ENCODE results near the gene DDAH1. TPM values are rescaled to one million over a fixed set of nuclear protein-coding genes. Genes with fewer than 3 reads are reported as not detected.

Gene DDAH1
- polyA plus RNA-seq, 1 donor = 115 TPM

- DNase-seq = no peak
- Histone ChIP-seq H3K4me1 (ENCODE audit: control insufficient read depth, insufficient read depth, low read length) (peaks cover 16% of the 10 kb centered on the region), H3K27me3 (ENCODE audit: control insufficient read depth, insufficient read depth, low read length) (no peaks in the 10 kb centered on the region), H3K9me3 (ENCODE audit: control insufficient read depth, low read depth, low read length) (no peaks in the 10 kb centered on the region), H3K36me3 (ENCODE audit: control insufficient read depth, insufficient read depth, low read length) (no peaks in the 10 kb centered on the region), H3K27ac (ENCODE audit: low read length) (no peak overlapping the region), H3K4me3 (ENCODE audit: low read length) (no peak overlapping the region)
- WGBS (ENCODE audit: insufficient coverage, low lambda C conversion rate) = 68% methylated on average over 2 of the region's 3 CpGs
Measured at GRCh38 chr1:85295006-85295431, 169.9 kb downstream of the DDAH1 start.

GRCh38 chr1:85290826-85291225 lies 174.1 kb downstream of the DDAH1 start:
- WGBS (ENCODE audit: insufficient coverage, low lambda C conversion rate) = no CpG with 5 or more reads among the region's 2 CpGs
- no peaks in the 10 kb centered on the region for H3K36me3 ChIP-seq (ENCODE audit: control insufficient read depth, insufficient read depth, low read length)
- no peak for DNase-seq
- H3K9me3 ChIP-seq (ENCODE audit: control insufficient read depth, low read depth, low read length) = no peaks in the 10 kb centered on the region
- H3K4me1 ChIP-seq (ENCODE audit: control insufficient read depth, insufficient read depth, low read length) = no peaks in the 10 kb centered on the region
- no peaks in the 10 kb centered on the region for H3K27me3 ChIP-seq (ENCODE audit: control insufficient read depth, insufficient read depth, low read length)
- no peak overlapping the region for H3K27ac ChIP-seq (ENCODE audit: low read length)
- H3K4me3 ChIP-seq (ENCODE audit: low read length) = no peak overlapping the region

DNA sequence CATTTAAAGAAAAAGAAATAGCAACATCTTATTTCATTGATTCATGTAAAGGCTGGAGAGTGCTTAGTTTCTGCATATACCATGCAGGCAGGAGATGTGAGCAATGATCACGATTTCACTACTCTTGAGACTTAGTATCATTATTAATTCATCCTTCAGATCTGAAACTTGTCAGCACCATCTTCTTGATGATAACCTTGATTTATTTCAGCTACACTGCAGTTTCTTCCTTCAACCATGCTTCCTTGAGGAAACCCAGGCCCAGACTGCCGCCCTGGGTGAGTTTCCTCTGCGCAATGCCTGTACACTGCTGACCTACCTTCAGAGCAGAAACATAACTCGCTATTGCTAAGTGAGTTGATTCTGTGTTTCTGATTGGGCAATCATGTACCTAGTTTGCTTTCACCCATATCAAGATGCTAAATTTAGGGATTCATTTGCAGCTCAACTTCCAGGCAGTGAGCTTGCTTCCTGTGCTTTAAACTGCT lies 175.1 kb downstream of the DDAH1 start:
- no peaks in the 10 kb centered on the region for H3K36me3 ChIP-seq (ENCODE audit: control insufficient read depth, insufficient read depth, low read length)

GRCh38 chr1:85289207-85289847 lies 175.6 kb downstream of the DDAH1 start:
- Histone ChIP-seq H3K36me3 (ENCODE audit: control insufficient read depth, insufficient read depth, low read length) (no peaks in the 10 kb centered on the region), H3K4me1 (ENCODE audit: control insufficient read depth, insufficient read depth, low read length) (no peaks in the 10 kb centered on the region), H3K4me3 (ENCODE audit: low read length) (no peak overlapping the region), H3K27ac (ENCODE audit: low read length) (no peak overlapping the region), H3K9me3 (ENCODE audit: control insufficient read depth, low read depth, low read length) (no peaks in the 10 kb centered on the region), H3K27me3 (ENCODE audit: control insufficient read depth, insufficient read depth, low read length) (no peaks in the 10 kb centered on the region)
- DNase-seq = no peak
- 100% methylated on average over 1 of the region's 9 CpGs for WGBS (ENCODE audit: insufficient coverage, low lambda C conversion rate)

More for the DNA sequence above, 175.1 kb downstream of the DDAH1 start:
- 67% methylated on average over 1 of the region's 4 CpGs for WGBS (ENCODE audit: insufficient coverage, low lambda C conversion rate)
- no peak overlapping the region for H3K4me3 ChIP-seq (ENCODE audit: low read length)
- no peaks in the 10 kb centered on the region for H3K4me1 ChIP-seq (ENCODE audit: control insufficient read depth, insufficient read depth, low read length)
- H3K27ac ChIP-seq (ENCODE audit: low read length) = no peak overlapping the region
- no peak for DNase-seq
- no peaks in the 10 kb centered on the region for H3K27me3 ChIP-seq (ENCODE audit: control insufficient read depth, insufficient read depth, low read length)
- H3K9me3 ChIP-seq (ENCODE audit: control insufficient read depth, low read depth, low read length) = no peaks in the 10 kb centered on the region

DNA sequence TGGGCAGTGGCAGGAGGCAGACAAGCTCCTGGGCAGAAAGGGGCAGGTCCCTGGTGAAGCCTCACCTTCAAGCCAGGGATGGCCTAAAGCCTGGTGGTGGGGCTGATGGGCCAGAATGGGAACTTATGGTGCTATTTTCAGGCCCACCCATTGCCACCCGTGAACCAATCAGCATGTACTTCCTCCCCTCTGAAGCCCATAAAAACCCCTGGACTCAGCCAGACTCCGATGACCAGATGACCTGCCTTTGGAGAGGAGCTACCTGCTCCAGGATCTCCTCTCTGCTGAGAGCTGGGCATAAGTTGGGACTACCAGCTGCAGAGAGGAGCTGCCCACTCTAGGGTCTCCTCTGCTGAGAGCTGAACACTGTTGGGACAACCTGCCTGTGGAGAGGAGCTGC lies 180.8 kb downstream of the DDAH1 start:
- Histone ChIP-seq H3K27me3 (ENCODE audit: control insufficient read depth, insufficient read depth, low read length) (no peaks in the 10 kb centered on the region), H3K27ac (ENCODE audit: low read length) (no peak overlapping the region), H3K36me3 (ENCODE audit: control insufficient read depth, insufficient read depth, low read length) (no peaks in the 10 kb centered on the region), H3K4me1 (ENCODE audit: control insufficient read depth, insufficient read depth, low read length) (peaks cover 1% of the 10 kb centered on the region), H3K9me3 (ENCODE audit: control insufficient read depth, low read depth, low read length) (no peaks in the 10 kb centered on the region), H3K4me3 (ENCODE audit: low read length) (no peak overlapping the region)
- DNase-seq = no peak
- WGBS (ENCODE audit: insufficient coverage, low lambda C conversion rate) = no CpG with 5 or more reads among the region's 2 CpGs

DNA sequence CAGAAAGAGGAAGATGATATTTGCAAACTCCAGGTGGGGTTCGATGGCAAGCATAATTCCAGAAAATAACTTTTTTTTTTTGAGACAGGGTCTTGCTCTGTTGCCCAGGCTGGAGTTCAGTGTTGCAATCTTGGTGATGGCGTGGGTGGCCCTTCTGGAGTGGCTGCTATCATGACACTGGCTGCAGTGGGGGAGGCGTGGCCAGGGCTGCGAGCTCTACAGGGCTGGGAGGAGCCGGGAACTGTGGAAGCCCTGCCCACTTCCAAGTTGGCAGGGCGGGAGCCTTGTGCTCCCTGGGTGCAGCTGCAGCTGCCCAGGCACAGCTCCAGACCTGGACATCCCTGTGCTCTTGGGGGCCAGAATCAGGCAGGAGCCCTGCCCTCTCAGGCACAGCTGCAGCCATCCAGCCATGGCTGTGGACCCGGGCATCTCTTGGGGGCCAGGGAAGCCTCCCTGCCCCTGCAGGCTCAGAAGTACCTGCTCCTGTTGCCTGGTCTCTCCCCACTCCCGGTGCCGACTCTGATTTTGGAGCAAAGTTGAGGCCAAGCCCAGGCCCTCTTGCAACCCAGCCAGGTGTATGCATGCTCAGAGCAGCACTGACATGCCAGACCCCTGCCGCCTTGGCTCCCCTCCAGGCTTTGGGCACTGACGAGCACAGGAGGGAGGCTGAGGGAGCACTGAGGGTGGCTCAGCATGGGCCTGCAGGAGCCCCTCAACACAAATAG lies 181.3 kb downstream of the DDAH1 start:
- WGBS (ENCODE audit: insufficient coverage, low lambda C conversion rate) = no CpG with 5 or more reads among the region's 11 CpGs
- peak in 1 of 2 donors; percentile 29 for DNase-seq
- peaks cover 4% of the 10 kb centered on the region for H3K4me1 ChIP-seq (ENCODE audit: control insufficient read depth, insufficient read depth, low read length)
- H3K36me3 ChIP-seq (ENCODE audit: control insufficient read depth, insufficient read depth, low read length) = no peaks in the 10 kb centered on the region
- no peak overlapping the region for H3K4me3 ChIP-seq (ENCODE audit: low read length)
- no peak overlapping the region for H3K27ac ChIP-seq (ENCODE audit: low read length)
- no peaks in the 10 kb centered on the region for H3K9me3 ChIP-seq (ENCODE audit: control insufficient read depth, low read depth, low read length)
- no peaks in the 10 kb centered on the region for H3K27me3 ChIP-seq (ENCODE audit: control insufficient read depth, insufficient read depth, low read length)

GRCh38 chr1:85282424-85282823 lies 182.5 kb downstream of the DDAH1 start:
- no peak for DNase-seq
- H3K4me3 ChIP-seq (ENCODE audit: low read length) = no peak overlapping the region
- no peak overlapping the region for H3K27ac ChIP-seq (ENCODE audit: low read length)
- no CpG with 5 or more reads among the region's 1 CpG for WGBS (ENCODE audit: insufficient coverage, low lambda C conversion rate)
- peaks cover 4% of the 10 kb centered on the region for H3K4me1 ChIP-seq (ENCODE audit: control insufficient read depth, insufficient read depth, low read length)
- no peaks in the 10 kb centered on the region for H3K27me3 ChIP-seq (ENCODE audit: control insufficient read depth, insufficient read depth, low read length)
- H3K36me3 ChIP-seq (ENCODE audit: control insufficient read depth, insufficient read depth, low read length) = no peaks in the 10 kb centered on the region
- no peaks in the 10 kb centered on the region for H3K9me3 ChIP-seq (ENCODE audit: control insufficient read depth, low read depth, low read length)

- no peak for DNase-seq
- Histone ChIP-seq H3K27ac (ENCODE audit: low read length) (no peak overlapping the region), H3K27me3 (ENCODE audit: control insufficient read depth, insufficient read depth, low read length) (no peaks in the 10 kb centered on the region), H3K4me1 (ENCODE audit: control insufficient read depth, insufficient read depth, low read length) (peaks cover 4% of the 10 kb centered on the region), H3K9me3 (ENCODE audit: control insufficient read depth, low read depth, low read length) (no peaks in the 10 kb centered on the region), H3K36me3 (ENCODE audit: control insufficient read depth, insufficient read depth, low read length) (no peaks in the 10 kb centered on the region), H3K4me3 (ENCODE audit: low read length) (no peak overlapping the region)
- WGBS (ENCODE audit: insufficient coverage, low lambda C conversion rate) = no CpG with 5 or more reads among the region's 4 CpGs
Measured at GRCh38 chr1:85280636-85281035, 184.3 kb downstream of the DDAH1 start.

DNA sequence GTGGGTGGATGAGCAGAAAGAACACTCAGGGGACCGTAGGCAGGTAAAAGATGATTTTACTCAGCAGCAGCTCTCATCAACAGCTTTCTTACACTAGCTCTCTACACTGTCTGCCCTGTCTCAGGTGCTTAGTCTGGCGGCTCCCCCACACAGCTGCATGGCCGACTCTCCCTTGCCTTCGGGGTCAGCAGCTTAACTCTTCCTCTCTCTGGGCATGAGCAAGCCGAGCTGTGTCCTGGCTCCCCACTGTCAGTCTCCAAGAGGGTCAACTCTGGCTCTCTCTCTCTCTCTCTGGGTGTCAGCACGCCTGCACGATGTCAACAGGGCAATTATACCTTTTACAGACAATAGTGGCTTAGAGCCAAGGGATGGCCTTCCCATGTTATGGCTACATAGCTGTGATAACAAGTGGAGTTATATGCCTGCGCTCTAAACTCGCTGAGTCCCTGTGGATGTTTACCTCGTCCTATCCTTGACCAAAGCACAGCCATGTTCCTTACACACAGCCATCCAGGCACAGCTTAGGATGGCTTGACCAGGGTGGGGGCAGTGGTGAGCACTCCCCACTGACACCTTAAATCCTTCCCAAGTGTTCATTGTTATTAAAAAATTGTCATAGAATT lies 185.4 kb downstream of the DDAH1 start:
- no CpG with 5 or more reads among the region's 10 CpGs for WGBS (ENCODE audit: insufficient coverage, low lambda C conversion rate)
- Histone ChIP-seq H3K9me3 (ENCODE audit: control insufficient read depth, low read depth, low read length) (no peaks in the 10 kb centered on the region), H3K36me3 (ENCODE audit: control insufficient read depth, insufficient read depth, low read length) (no peaks in the 10 kb centered on the region), H3K27ac (ENCODE audit: low read length) (peak overlapping the region; percentile 45), H3K4me3 (ENCODE audit: low read length) (no peak overlapping the region), H3K4me1 (ENCODE audit: control insufficient read depth, insufficient read depth, low read length) (peaks cover 6% of the 10 kb centered on the region), H3K27me3 (ENCODE audit: control insufficient read depth, insufficient read depth, low read length) (no peaks in the 10 kb centered on the region)
- DNase-seq = no peak

- no CpG with 5 or more reads among the region's 2 CpGs for WGBS (ENCODE audit: insufficient coverage, low lambda C conversion rate)
- no peaks in the 10 kb centered on the region for H3K9me3 ChIP-seq (ENCODE audit: control insufficient read depth, low read depth, low read length)
- H3K4me3 ChIP-seq (ENCODE audit: low read length) = no peak overlapping the region
Measured at GRCh38 chr1:85278853-85279314, 186.1 kb downstream of the DDAH1 start.

More at GRCh38 chr1:85278853-85279314, 186.1 kb downstream of the DDAH1 start:
- H3K27me3 ChIP-seq (ENCODE audit: control insufficient read depth, insufficient read depth, low read length) = no peaks in the 10 kb centered on the region
- peaks cover 13% of the 10 kb centered on the region for H3K4me1 ChIP-seq (ENCODE audit: control insufficient read depth, insufficient read depth, low read length)
- H3K36me3 ChIP-seq (ENCODE audit: control insufficient read depth, insufficient read depth, low read length) = no peaks in the 10 kb centered on the region
- peak; percentile 87 to 93 for DNase-seq
- H3K27ac ChIP-seq (ENCODE audit: low read length) = peak overlapping the region; percentile 45

Data from large intestine (tissue), 3 donors.